Measurements from ENCODE around the gene TNFRSF18.
A peak's percentile ranks its signal among the peaks of the same experiment; 100 is the strongest.

The TNFRSF18 gene

DNA sequence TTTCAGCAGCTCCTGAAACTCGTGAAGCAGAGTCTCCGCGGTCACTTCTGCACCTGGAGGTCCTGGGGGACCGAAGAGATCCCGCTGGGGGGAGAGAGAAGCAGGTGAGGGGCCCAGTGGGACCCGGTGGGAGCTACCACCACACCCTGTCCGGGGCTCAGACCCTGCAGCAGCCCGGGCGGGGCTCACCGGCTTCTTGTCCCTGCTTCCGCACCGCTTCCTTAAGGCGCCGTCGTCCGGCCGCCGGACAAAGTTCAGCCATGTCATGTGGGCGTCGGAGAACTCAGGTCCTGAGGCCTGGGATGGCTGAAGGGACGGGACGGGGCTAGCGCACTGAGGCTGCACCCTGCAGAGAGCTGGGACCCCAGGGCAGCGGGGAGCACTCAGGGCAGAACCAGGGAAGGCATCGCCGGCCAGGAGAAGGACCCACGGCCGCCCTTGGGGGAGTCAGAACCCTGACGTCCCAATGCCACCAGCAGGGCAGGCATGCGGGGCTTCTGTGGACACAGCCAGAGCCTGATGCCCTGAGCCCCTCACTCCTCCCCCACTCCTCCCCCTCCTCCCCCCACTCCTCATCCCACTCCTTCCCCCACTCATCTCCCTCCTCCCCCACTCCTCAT lies 37.9 kb upstream of the TNFRSF18 start:
- H4K12ac ChIP-seq (ENCODE audit: low read depth, low read length): no peak overlapping the region
- no peak overlapping the region for H3K23ac ChIP-seq (ENCODE audit: low read length)
- H3K27ac ChIP-seq (ENCODE audit: low read depth, low read length): no peak overlapping the region
- no peak overlapping the region for H2AFZ ChIP-seq (ENCODE audit: insufficient read depth, low read length, poor library complexity)
- no CpG with 5 or more reads among the region's 30 CpGs for WGBS (ENCODE audit: extremely low coverage, insufficient coverage, insufficient read length)
- no peak overlapping the region for H2AK5ac ChIP-seq (ENCODE audit: low read length)
- H3K9ac ChIP-seq (ENCODE audit: low read length): no peak overlapping the region
- no peak overlapping the region for H3K14ac ChIP-seq (ENCODE audit: low read length)
- no peak overlapping the region for H2BK120ac ChIP-seq (ENCODE audit: insufficient read depth, low read length, poor library complexity)
- DNase-seq: peak in 1 of 2 donors; percentile 51
- H3K79me1 ChIP-seq (ENCODE audit: low read length): peaks cover 3% of the 10 kb centered on the region
- no peak overlapping the region for H4K8ac ChIP-seq (ENCODE audit: low read depth, low read length)
- H3K4ac ChIP-seq (ENCODE audit: low read depth, low read length): no peak overlapping the region
- H3K27me3 ChIP-seq (ENCODE audit: insufficient read depth, low read length): peaks cover 5% of the 10 kb centered on the region
- no peaks in the 10 kb centered on the region for H3K79me2 ChIP-seq (ENCODE audit: control insufficient read depth, insufficient read depth, low read length, poor library complexity)
- H3K4me3 ChIP-seq (ENCODE audit: low read depth, low read length): no peak overlapping the region
- H4K91ac ChIP-seq (ENCODE audit: low read depth, low read length): no peak overlapping the region
- H3K36me3 ChIP-seq (ENCODE audit: control insufficient read depth in 1 of 2, insufficient read depth in 2 of 2, low read length in 2 of 2): peaks cover 0 to 6% of the 10 kb centered on the region in 2 experiments
- no peak overlapping the region for H3K4me2 ChIP-seq (ENCODE audit: low read length)
- H3K18ac ChIP-seq (ENCODE audit: low read length): no peak overlapping the region
- no peak overlapping the region for H2BK12ac ChIP-seq (ENCODE audit: low read length)
- H3K9me3 ChIP-seq (ENCODE audit: insufficient read depth, low read depth, low read length): peaks cover 2% of the 10 kb centered on the region
- no peak overlapping the region for H2BK5ac ChIP-seq (ENCODE audit: low read depth, low read length, poor library complexity)
- peaks cover 7 to 10% of the 10 kb centered on the region in 2 experiments for H3K4me1 ChIP-seq (ENCODE audit: control insufficient read depth in 1 of 2, insufficient read depth in 2 of 2, low read length in 2 of 2)

DNA sequence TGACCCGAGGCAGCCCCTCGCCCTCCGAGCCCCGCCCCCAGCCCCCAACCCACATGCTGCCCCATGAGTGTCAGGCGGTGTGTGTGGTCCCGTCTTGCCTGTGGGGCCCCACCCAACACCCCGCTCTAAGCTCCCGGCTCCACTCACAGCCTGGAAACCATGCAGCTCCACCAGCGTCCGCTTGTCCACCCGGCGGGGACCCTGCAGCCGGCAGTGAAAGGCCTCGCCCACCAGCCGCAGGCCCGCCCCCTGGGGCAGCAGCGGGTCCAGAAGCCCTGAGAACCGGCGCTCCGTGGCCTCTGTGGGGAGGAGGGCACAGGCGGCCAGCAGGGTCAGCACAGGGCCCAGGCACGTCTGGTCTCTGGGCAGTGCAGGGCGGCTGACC lies 37.4 kb upstream of the TNFRSF18 start:
- H3K79me1 ChIP-seq (ENCODE audit: low read length): peaks cover 3% of the 10 kb centered on the region
- no peak overlapping the region for H3K23ac ChIP-seq (ENCODE audit: low read length)
- H3K36me3 ChIP-seq (ENCODE audit: control insufficient read depth in 1 of 2, insufficient read depth in 2 of 2, low read length in 2 of 2): peaks cover 0 to 6% of the 10 kb centered on the region in 2 experiments
- no peak overlapping the region for H4K8ac ChIP-seq (ENCODE audit: low read depth, low read length)
- no peak overlapping the region for H3K9ac ChIP-seq (ENCODE audit: low read length)
- H2BK12ac ChIP-seq (ENCODE audit: low read length): no peak overlapping the region
- no peak overlapping the region for H2BK120ac ChIP-seq (ENCODE audit: insufficient read depth, low read length, poor library complexity)
- no peak overlapping the region for H4K12ac ChIP-seq (ENCODE audit: low read depth, low read length)
- H3K27me3 ChIP-seq (ENCODE audit: insufficient read depth, low read length): peaks cover 5% of the 10 kb centered on the region
- WGBS (ENCODE audit: extremely low coverage, insufficient coverage, insufficient read length): no CpG with 5 or more reads among the region's 23 CpGs
- peaks cover 7 to 14% of the 10 kb centered on the region in 2 experiments for H3K4me1 ChIP-seq (ENCODE audit: control insufficient read depth in 1 of 2, insufficient read depth in 2 of 2, low read length in 2 of 2)
- H2BK5ac ChIP-seq (ENCODE audit: low read depth, low read length, poor library complexity): no peak overlapping the region
- no peak overlapping the region for H3K14ac ChIP-seq (ENCODE audit: low read length)
- H2AK5ac ChIP-seq (ENCODE audit: low read length): no peak overlapping the region
- peak in 1 of 2 donors; percentile 4 for DNase-seq
- H3K27ac ChIP-seq (ENCODE audit: low read depth, low read length): no peak overlapping the region
- no peak overlapping the region for H3K4me2 ChIP-seq (ENCODE audit: low read length)
- H4K91ac ChIP-seq (ENCODE audit: low read depth, low read length): no peak overlapping the region
- no peak overlapping the region for H3K18ac ChIP-seq (ENCODE audit: low read length)
- peaks cover 2% of the 10 kb centered on the region for H3K9me3 ChIP-seq (ENCODE audit: insufficient read depth, low read depth, low read length)
- H3K79me2 ChIP-seq (ENCODE audit: control insufficient read depth, insufficient read depth, low read length, poor library complexity): no peaks in the 10 kb centered on the region
- H3K4ac ChIP-seq (ENCODE audit: low read depth, low read length): no peak overlapping the region
- H2AFZ ChIP-seq (ENCODE audit: insufficient read depth, low read length, poor library complexity): no peak overlapping the region
- no peak overlapping the region for H3K4me3 ChIP-seq (ENCODE audit: low read depth, low read length)

DNA sequence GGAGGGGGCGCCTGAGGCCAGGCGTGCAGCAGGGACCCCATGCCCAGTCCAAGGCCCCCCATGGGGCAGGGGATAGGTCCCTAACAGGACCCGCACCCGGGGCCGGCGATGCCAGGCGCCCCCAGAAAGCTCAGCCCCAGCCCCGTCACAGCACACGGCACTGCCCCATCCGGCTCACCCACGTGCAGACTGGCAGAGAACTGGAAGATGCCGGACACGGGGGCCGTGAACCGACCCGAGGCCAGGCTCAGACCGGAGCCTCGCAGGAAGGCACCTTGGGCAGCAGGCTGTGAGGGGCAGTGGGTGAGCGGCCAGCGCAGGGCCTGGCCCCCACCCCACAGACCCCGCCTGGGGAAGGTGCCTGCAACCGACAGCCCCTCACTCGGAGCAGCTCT lies 36.9 kb upstream of the TNFRSF18 start:
- Histone ChIP-seq H3K9me3 (ENCODE audit: insufficient read depth, low read depth, low read length) (peaks cover 2% of the 10 kb centered on the region), H3K4me2 (ENCODE audit: low read length) (no peak overlapping the region), H2AFZ (ENCODE audit: insufficient read depth, low read length, poor library complexity) (no peak overlapping the region), H2BK5ac (ENCODE audit: low read depth, low read length, poor library complexity) (no peak overlapping the region), H3K36me3 (ENCODE audit: control insufficient read depth in 1 of 2, insufficient read depth in 2 of 2, low read length in 2 of 2) (peaks cover 0 to 6% of the 10 kb centered on the region in 2 experiments), H2BK120ac (ENCODE audit: insufficient read depth, low read length, poor library complexity) (no peak overlapping the region), H3K23ac (ENCODE audit: low read length) (no peak overlapping the region), H3K4me1 (ENCODE audit: control insufficient read depth in 1 of 2, insufficient read depth in 2 of 2, low read length in 2 of 2) (peaks cover 7 to 18% of the 10 kb centered on the region in 2 experiments), H4K91ac (ENCODE audit: low read depth, low read length) (no peak overlapping the region), H4K8ac (ENCODE audit: low read depth, low read length) (no peak overlapping the region), H3K14ac (ENCODE audit: low read length) (no peak overlapping the region), H3K9ac (ENCODE audit: low read length) (no peak overlapping the region), H3K27me3 (ENCODE audit: insufficient read depth, low read length) (peaks cover 5% of the 10 kb centered on the region), H3K4me3 (ENCODE audit: low read depth, low read length) (no peak overlapping the region), H3K18ac (ENCODE audit: low read length) (no peak overlapping the region), H3K79me1 (ENCODE audit: low read length) (peaks cover 5% of the 10 kb centered on the region), H4K12ac (ENCODE audit: low read depth, low read length) (no peak overlapping the region), H3K4ac (ENCODE audit: low read depth, low read length) (no peak overlapping the region), H2BK12ac (ENCODE audit: low read length) (no peak overlapping the region), H2AK5ac (ENCODE audit: low read length) (no peak overlapping the region), H3K27ac (ENCODE audit: low read depth, low read length) (no peak overlapping the region), H3K79me2 (ENCODE audit: control insufficient read depth, insufficient read depth, low read length, poor library complexity) (no peaks in the 10 kb centered on the region)
- no CpG with 5 or more reads among the region's 23 CpGs for WGBS (ENCODE audit: extremely low coverage, insufficient coverage, insufficient read length)
- DNase-seq: no peak

DNA sequence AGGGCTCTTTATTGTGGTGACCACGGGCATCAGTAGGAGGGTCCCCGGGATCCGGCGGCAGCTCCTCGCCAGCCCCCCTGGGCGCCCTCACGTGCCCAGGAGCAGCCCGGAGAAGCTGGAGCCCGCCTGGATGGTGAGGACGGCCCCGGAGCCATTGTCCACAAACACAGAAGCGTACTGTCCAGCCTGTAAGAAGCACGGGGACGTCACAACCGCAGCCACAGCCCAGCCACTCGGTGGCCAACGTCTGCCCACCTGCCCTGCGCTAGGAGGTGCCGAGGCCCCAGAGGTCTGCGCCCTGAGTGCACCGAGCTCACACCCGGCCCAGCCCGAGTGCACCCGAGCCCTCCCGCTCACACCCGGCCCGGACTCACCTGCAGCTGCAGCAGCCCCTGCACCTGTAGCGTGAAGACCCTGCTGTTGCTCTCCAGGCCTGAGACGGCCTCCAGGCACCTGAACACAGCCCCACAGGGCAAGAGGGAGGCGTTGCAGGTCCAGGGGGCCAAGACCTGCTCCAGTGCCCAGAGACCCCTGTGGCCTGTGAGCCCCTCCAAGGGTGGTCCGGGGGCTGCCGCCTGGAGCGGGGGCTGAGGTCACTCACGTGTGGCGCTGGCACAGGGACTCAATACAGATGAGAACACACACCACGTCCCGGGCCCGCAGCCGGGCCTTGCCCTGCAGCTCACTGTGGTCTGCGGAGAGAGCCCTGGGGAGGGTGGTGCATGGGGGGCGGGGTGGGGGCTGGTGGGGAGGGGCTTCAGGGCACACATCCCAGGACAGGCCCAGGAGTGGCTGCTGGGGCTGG lies 36.3 kb upstream of the TNFRSF18 start:
- Histone ChIP-seq H3K27me3 (ENCODE audit: insufficient read depth, low read length) (peaks cover 5% of the 10 kb centered on the region), H3K27ac (ENCODE audit: low read depth, low read length) (no peak overlapping the region), H2BK5ac (ENCODE audit: low read depth, low read length, poor library complexity) (no peak overlapping the region), H2BK120ac (ENCODE audit: insufficient read depth, low read length, poor library complexity) (no peak overlapping the region), H3K9ac (ENCODE audit: low read length) (no peak overlapping the region), H4K12ac (ENCODE audit: low read depth, low read length) (no peak overlapping the region), H4K8ac (ENCODE audit: low read depth, low read length) (no peak overlapping the region), H2AK5ac (ENCODE audit: low read length) (no peak overlapping the region), H3K4me2 (ENCODE audit: low read length) (no peak overlapping the region), H3K4me3 (ENCODE audit: low read depth, low read length) (no peak overlapping the region), H4K91ac (ENCODE audit: low read depth, low read length) (no peak overlapping the region), H3K23ac (ENCODE audit: low read length) (no peak overlapping the region), H3K4me1 (ENCODE audit: control insufficient read depth in 1 of 2, insufficient read depth in 2 of 2, low read length in 2 of 2) (peaks cover 7 to 24% of the 10 kb centered on the region in 2 experiments), H3K36me3 (ENCODE audit: control insufficient read depth in 1 of 2, insufficient read depth in 2 of 2, low read length in 2 of 2) (peaks cover 0 to 6% of the 10 kb centered on the region in 2 experiments), H2BK12ac (ENCODE audit: low read length) (no peak overlapping the region), H3K79me2 (ENCODE audit: control insufficient read depth, insufficient read depth, low read length, poor library complexity) (no peaks in the 10 kb centered on the region), H3K79me1 (ENCODE audit: low read length) (peaks cover 5% of the 10 kb centered on the region), H3K14ac (ENCODE audit: low read length) (no peak overlapping the region), H2AFZ (ENCODE audit: insufficient read depth, low read length, poor library complexity) (no peak overlapping the region), H3K4ac (ENCODE audit: low read depth, low read length) (no peak overlapping the region), H3K9me3 (ENCODE audit: insufficient read depth, low read depth, low read length) (peaks cover 2% of the 10 kb centered on the region), H3K18ac (ENCODE audit: low read length) (no peak overlapping the region)
- no CpG with 5 or more reads among the region's 41 CpGs for WGBS (ENCODE audit: extremely low coverage, insufficient coverage, insufficient read length)
- no peak for DNase-seq
